Sigmoid colon (tissue), 7 donors: ENCODE results near the gene LCLAT1. TPM values are rescaled to one million over a fixed set of nuclear protein-coding genes. Genes with fewer than 3 reads are reported as not detected.
"Not testable (repeated sequence)": the region's sequence is repeated elsewhere in the genome, so short reads cannot be mapped to it uniquely, and the experiment has no call there.

Experiments used
- DNase-seq: peaks from one replicate; pipeline ENCODE4 v3.0.0-alpha.2; 2019
- H3K27ac ChIP-seq, 4 donors: fragments of 200-600 bp; sonication (generic); one replicate each; pipeline ENCODE4 v1.5.1; 2016 to 2019; ENCODE audit warnings: mild to moderate bottlenecking in 1 of 4
- H3K27me3 ChIP-seq, 3 donors: fragments of 200-600 bp; sonication (generic); one replicate each; pipeline ENCODE4 v1.5.1; 2019; ENCODE audit warnings: mild to moderate bottlenecking in 1 of 3
- H3K36me3 ChIP-seq, 4 donors: fragments of 200-600 bp; sonication (generic); one replicate each; pipeline ENCODE4 v1.5.1; 2016 to 2019
- H3K4me1 ChIP-seq, 4 donors: fragments of 200-600 bp; sonication (generic); one replicate each; pipeline ENCODE4 v1.5.1; 2017 to 2019
- H3K4me3 ChIP-seq, 4 donors: fragments of 200-600 bp; sonication (generic); one replicate each; pipeline ENCODE4 v1.5.1; 2017 to 2019; ENCODE audit warnings: mild to moderate bottlenecking in 2 of 4, moderate library complexity in 1 of 4
- H3K9me3 ChIP-seq, 4 donors: fragments of 200-600 bp in 3 of 4; sonication (generic) in 3 of 4; one replicate each; pipeline versions ENCODE4 v1.5.1 to v1.6.1; 2013 to 2019
- CTCF ChIP-seq, 4 experiments: fragments of 450-650 bp in 3 of 4; fragments of 200-600 bp in 1 of 4; IDR thresholded peaks; one replicate each; pipeline ENCODE4 v1.5.1; 2016 to 2019; ENCODE audit warnings: antibody characterized with exemption in 4 of 4, mild to moderate bottlenecking in 3 of 4, moderate library complexity in 2 of 4
- EP300 ChIP-seq, 4 donors: sonication (generic); formaldehyde crosslinking; IDR thresholded peaks; one replicate each; pipeline ENCODE4 v1.6.1; 2017; ENCODE audit warnings: antibody characterized with exemption in 4 of 4
- POLR2A ChIP-seq, 2 donors: fragments of 450-650 bp; IDR thresholded peaks; one replicate each; pipeline ENCODE4 v1.6.1; 2016; ENCODE audit warnings: antibody characterized with exemption in 2 of 2, mild to moderate bottlenecking in 2 of 2, moderate library complexity in 2 of 2
- POLR2AphosphoS5 ChIP-seq, 4 donors: sonication (generic); formaldehyde crosslinking; IDR thresholded peaks; one replicate each; pipeline ENCODE4 v1.6.1; 2017; ENCODE audit warnings: antibody characterized with exemption in 4 of 4
- WGBS, 2 donors: extraction: QIAGEN DNeasy Blood & Tissue Kit; methylation state at CpG; one replicate each; pipeline ENCODE4 v1.1.7; 2013; 5-methylcytosine and 5-hydroxymethylcytosine counted together
- intact Hi-C: fragments of 100-400 bp; cut with DNase I; formaldehyde crosslinking; loops from one replicate; pipeline ENCODE4 v1.15.1; 2023
- polyA plus RNA-seq, 3 donors: library from polyadenylated mRNA; stranded (reverse); fragments of 200-250 nt; gene quantifications; one replicate each; pipeline ENCODE4 v1.2.3, GENCODE V29; 2013
- total RNA-seq, 4 donors: library from RNA; depleted of rRNA; stranded (reverse); fragments of >200 nt; gene quantifications; one replicate each; pipeline ENCODE4 v1.1.0, GENCODE V29; 2016
- donor health status: healthy with polysubstance abuse.
- donor health status: Bipolar disorder and iron deficiency.
- donor health status: healthy.

The LCLAT1 gene
- total and polyA plus RNA-seq, 7 donors, result 1.2 to 17.2 (median 10.0) TPM

GRCh38 chr2:30492185-30492584, 45.1 kb downstream of the LCLAT1 start:
- intact Hi-C loops, result no loop called here
- Histone ChIP-seq H3K9me3 (no peaks in the 10 kb centered on the region), H3K27ac (no peak overlapping the region), H3K4me3 (no peak overlapping the region), H3K36me3 (no peaks in the 10 kb centered on the region), H3K4me1 (peaks cover 0 to 28% (median 0%) of the 10 kb centered on the region in 4 donors), H3K27me3 (no peaks in the 10 kb centered on the region)
- WGBS, 2 donors, result 96 to 97% methylated on average over 1 of the region's 1 CpG
- DNase-seq, result no peak
- TF ChIP-seq POLR2AphosphoS5 (IDR thresholded peaks at IDR 0.05) (no peak), EP300 (IDR thresholded peaks at IDR 0.05) (no peak), CTCF (IDR thresholded peaks at IDR 0.05) (no peak), POLR2A (IDR thresholded peaks at IDR 0.05) (no peak)

- TF ChIP-seq POLR2AphosphoS5 (IDR thresholded peaks at IDR 0.05), result no peak
- no peak for TF ChIP-seq EP300 (IDR thresholded peaks at IDR 0.05)
- no peak for TF ChIP-seq CTCF (IDR thresholded peaks at IDR 0.05)
- no peak for TF ChIP-seq POLR2A (IDR thresholded peaks at IDR 0.05)
- Histone ChIP-seq H3K27me3 (no peaks in the 10 kb centered on the region), H3K4me3 (no peak overlapping the region), H3K9me3 (no peaks in the 10 kb centered on the region), H3K36me3 (no peaks in the 10 kb centered on the region), H3K27ac (no peak overlapping the region), H3K4me1 (peaks cover 0 to 29% (median 0%) of the 10 kb centered on the region in 4 donors)
- 47 to 57% methylated on average over 1 of the region's 1 CpG for WGBS, 2 donors
- DNase-seq, result no peak
- intact Hi-C loops, result no loop called here
Measured at GRCh38 chr2:30492619-30493018, 45.6 kb downstream of the LCLAT1 start.

- peaks cover 0 to 2% (median 0%) of the 10 kb centered on the region in 4 donors for H3K9me3 ChIP-seq
- no peaks in the 10 kb centered on the region for H3K27me3 ChIP-seq
- no peak for DNase-seq
- H3K4me1 ChIP-seq, result peaks cover 0 to 29% (median 0%) of the 10 kb centered on the region in 4 donors
- intact Hi-C loops, result no loop called here
- 80 to 92% methylated on average over 1 of the region's 1 CpG for WGBS, 2 donors
- TF ChIP-seq EP300 (IDR thresholded peaks at IDR 0.05) (no peak), POLR2AphosphoS5 (IDR thresholded peaks at IDR 0.05) (no peak), CTCF (IDR thresholded peaks at IDR 0.05) (no peak), POLR2A (IDR thresholded peaks at IDR 0.05) (no peak)
- no peak overlapping the region for H3K27ac ChIP-seq
- no peak overlapping the region for H3K4me3 ChIP-seq
- H3K36me3 ChIP-seq, result no peaks in the 10 kb centered on the region
Measured at GRCh38 chr2:30493440-30493839, 46.4 kb downstream of the LCLAT1 start.

GRCh38 chr2:30495896-30496295, 48.9 kb downstream of the LCLAT1 start:
- H3K4me3 ChIP-seq, H3K27me3 ChIP-seq, intact Hi-C loops, H3K36me3 ChIP-seq, H3K9me3 ChIP-seq, DNase-seq, H3K27ac ChIP-seq: not testable (repeated sequence)
- 77 to 88% methylated on average over 2 of the region's 2 CpGs for WGBS, 2 donors
- peaks cover 0 to 29% (median 0%) of the 10 kb centered on the region in 4 donors for H3K4me1 ChIP-seq

- Histone ChIP-seq H3K36me3 (no peaks in the 10 kb centered on the region), H3K4me3 (no peak overlapping the region), H3K4me1 (peaks cover 0 to 22% (median 3%) of the 10 kb centered on the region in 4 donors), H3K27ac (no peak overlapping the region), H3K9me3 (peaks cover 0 to 6% (median 0%) of the 10 kb centered on the region in 4 donors), H3K27me3 (no peaks in the 10 kb centered on the region)
- no peak for DNase-seq
- intact Hi-C loops, result no loop called here
- TF ChIP-seq POLR2A (IDR thresholded peaks at IDR 0.05) (no peak), EP300 (IDR thresholded peaks at IDR 0.05) (no peak), CTCF (IDR thresholded peaks at IDR 0.05) (no peak), POLR2AphosphoS5 (IDR thresholded peaks at IDR 0.05) (no peak)
Measured at GRCh38 chr2:30499681-30500080, 52.6 kb downstream of the LCLAT1 start.
